ENCODE data around the gene VPS13A. TPM values are rescaled to one million over a fixed set of nuclear protein-coding genes. Genes with fewer than 3 reads are reported as not detected.
A peak's percentile ranks its signal among the peaks of the same experiment; 100 is the strongest.

Gene VPS13A
- total and polyA plus RNA-seq, 5 donors: 18.7 to 47.2 (median 43.2) TPM

GRCh38 chr9:77457916-77458592, 280.7 kb downstream of the VPS13A start:
- WGBS: 50% methylated on average over 15 of the region's 15 CpGs
- H3K4me1 ChIP-seq (ENCODE audit: control insufficient read depth, insufficient read depth, low read length): no peaks in the 10 kb centered on the region
- no peaks in the 10 kb centered on the region for H3K9me3 ChIP-seq (ENCODE audit: control insufficient read depth, low read length)
- ATAC-seq: peak; percentile 84 to 87
- DNase-seq: peak in 2 of 3 donors; percentile 49 to 73
- intact Hi-C loops (cut with DNase I): loop anchor here in 3 of 4 donors (2.0 to 10.0 kb wide), 3 partner anchors 191 to 297 kb away; partner anchors contain the start of gene GNA14 (in 1 of the 3)
- H3K27ac ChIP-seq (ENCODE audit: low read length): no peak overlapping the region
- no peak overlapping the region for H3K4me3 ChIP-seq (ENCODE audit: low read length)
- no peaks in the 10 kb centered on the region for H3K27me3 ChIP-seq (ENCODE audit: control insufficient read depth, insufficient read depth)

GRCh38 chr9:77460938-77461337, 283.6 kb downstream of the VPS13A start:
- no peak overlapping the region for H3K27ac ChIP-seq (ENCODE audit: low read length)
- no peaks in the 10 kb centered on the region for H3K9me3 ChIP-seq (ENCODE audit: control insufficient read depth, low read length)
- no peaks in the 10 kb centered on the region for H3K27me3 ChIP-seq (ENCODE audit: control insufficient read depth, insufficient read depth)
- no peak overlapping the region for H3K4me3 ChIP-seq (ENCODE audit: low read length)
- intact Hi-C loops (cut with DNase I): no loop called here
- WGBS: 80% methylated on average over 8 of the region's 8 CpGs
- ATAC-seq: no peak
- H3K4me1 ChIP-seq (ENCODE audit: control insufficient read depth, insufficient read depth, low read length): no peaks in the 10 kb centered on the region
- no peak for DNase-seq

GRCh38 chr9:77462066-77462465, 284.7 kb downstream of the VPS13A start:
- Histone ChIP-seq H3K27ac (ENCODE audit: low read length) (no peak overlapping the region), H3K9me3 (ENCODE audit: control insufficient read depth, low read length) (no peaks in the 10 kb centered on the region), H3K4me3 (ENCODE audit: low read length) (no peak overlapping the region), H3K4me1 (ENCODE audit: control insufficient read depth, insufficient read depth, low read length) (no peaks in the 10 kb centered on the region), H3K27me3 (ENCODE audit: control insufficient read depth, insufficient read depth) (no peaks in the 10 kb centered on the region)
- ATAC-seq (no peak), DNase-seq (no peak)
- intact Hi-C loops (cut with DNase I): no loop called here
- WGBS: 85% methylated on average over 10 of the region's 10 CpGs

- Histone ChIP-seq H3K9me3 (ENCODE audit: control insufficient read depth, low read length) (no peaks in the 10 kb centered on the region), H3K4me1 (ENCODE audit: control insufficient read depth, insufficient read depth, low read length) (no peaks in the 10 kb centered on the region), H3K27ac (ENCODE audit: low read length) (no peak overlapping the region), H3K4me3 (ENCODE audit: low read length) (no peak overlapping the region), H3K27me3 (ENCODE audit: control insufficient read depth, insufficient read depth) (no peaks in the 10 kb centered on the region)
- DNase-seq: no peak
- 59% methylated on average over 3 of the region's 3 CpGs for WGBS
- no peak for ATAC-seq
- intact Hi-C loops (cut with DNase I): no loop called here
Observed at GRCh38 chr9:77463151-77463550, 285.8 kb downstream of the VPS13A start.

GRCh38 chr9:77464661-77465060, 287.3 kb downstream of the VPS13A start:
- Histone ChIP-seq H3K27ac (ENCODE audit: low read length) (no peak overlapping the region), H3K4me1 (ENCODE audit: control insufficient read depth, insufficient read depth, low read length) (no peaks in the 10 kb centered on the region), H3K4me3 (ENCODE audit: low read length) (no peak overlapping the region), H3K9me3 (ENCODE audit: control insufficient read depth, low read length) (no peaks in the 10 kb centered on the region), H3K27me3 (ENCODE audit: control insufficient read depth, insufficient read depth) (no peaks in the 10 kb centered on the region)
- intact Hi-C loops (cut with DNase I): no loop called here
- WGBS: 81% methylated on average over 3 of the region's 3 CpGs
- ATAC-seq (no peak), DNase-seq (no peak)

- Histone ChIP-seq H3K4me1 (ENCODE audit: control insufficient read depth, insufficient read depth, low read length) (no peaks in the 10 kb centered on the region), H3K4me3 (ENCODE audit: low read length) (no peak overlapping the region), H3K27me3 (ENCODE audit: control insufficient read depth, insufficient read depth) (no peaks in the 10 kb centered on the region), H3K9me3 (ENCODE audit: control insufficient read depth, low read length) (no peaks in the 10 kb centered on the region), H3K27ac (ENCODE audit: low read length) (no peak overlapping the region)
- intact Hi-C loops (cut with DNase I): no loop called here
- ATAC-seq (no peak), DNase-seq (no peak)
- WGBS: 79% methylated on average over 5 of the region's 5 CpGs
Observed at GRCh38 chr9:77469515-77470231, 292.3 kb downstream of the VPS13A start.

Other genes starting within 250 kb of the VPS13A start
- gene FOXB2, start 157.9 kb upstream of the VPS13A start, total RNA-seq: not detected
- not detected for gene FOXB2, start 157.9 kb upstream of the VPS13A start, polyA plus RNA-seq